Osteoblast (primary cell): ENCODE measurements around the gene CD28. TPM values are rescaled to one million over a fixed set of nuclear protein-coding genes. Genes with fewer than 3 reads are reported as not detected.

Experiments
- DNase-seq: peaks from one replicate; pipeline ENCODE4 v3.0.0; 2011; ENCODE audit warnings: low spot score, mixed read lengths; ENCODE audit not compliant: insufficient read length; ENCODE audit errors: missing footprints
- H2AFZ ChIP-seq: 2 replicates; pipeline ENCODE4 v1.6.0; 2011; ENCODE audit warnings: mild to moderate bottlenecking, low read length
- H3K27ac ChIP-seq: 2 replicates; pipeline ENCODE4 v1.5.1; 2011; ENCODE audit warnings: mild to moderate bottlenecking, low read depth, low read length, moderate library complexity
- H3K27me3 ChIP-seq: 2 replicates; pipeline ENCODE4 v1.6.0; 2012; ENCODE audit warnings: mild to moderate bottlenecking, control low read depth, inconsistent platforms, low read length, moderate library complexity; ENCODE audit not compliant: insufficient read depth
- H3K36me3 ChIP-seq: 2 replicates; pipeline ENCODE4 v1.5.1; 2011; ENCODE audit warnings: mild to moderate bottlenecking, low read length, control low read depth, moderate library complexity; ENCODE audit not compliant: insufficient read depth
- H3K4me1 ChIP-seq: 2 replicates; pipeline ENCODE4 v1.5.1; 2011; ENCODE audit warnings: mild to moderate bottlenecking, low read length, control low read depth, moderate library complexity; ENCODE audit not compliant: insufficient read depth
- H3K4me2 ChIP-seq: 2 replicates; pipeline ENCODE4 v1.6.0; 2011; ENCODE audit warnings: mild to moderate bottlenecking, low read length; ENCODE audit not compliant: insufficient read depth
- H3K4me3 ChIP-seq: fragments of 200-600 bp; sonication (generic); 3 replicates; pipeline ENCODE4 v1.5.1; 2012; ENCODE audit warnings: mild to moderate bottlenecking, low read length, inconsistent platforms; ENCODE audit not compliant: insufficient read depth
- H3K79me2 ChIP-seq: 2 replicates; pipeline ENCODE4 v1.6.0; 2012; ENCODE audit warnings: mild to moderate bottlenecking, low read length, control low read depth, inconsistent platforms; ENCODE audit not compliant: insufficient read depth
- H3K9me3 ChIP-seq: 2 replicates; pipeline ENCODE4 v1.5.1; 2011; ENCODE audit warnings: low read depth, low read length, control low read depth
- H4K20me1 ChIP-seq: 2 replicates; pipeline ENCODE4 v1.6.0; 2012; ENCODE audit warnings: mild to moderate bottlenecking, low read length, control low read depth; ENCODE audit not compliant: insufficient read depth
- total RNA-seq: library from RNA; depleted of rRNA; stranded (reverse); fragments of >200 nt; gene quantifications from 2 replicates; pipeline ENCODE4 v1.2.3, GENCODE V29; 2012
- TF ChIP-seq, protein P1 (sequence below): IDR thresholded peaks from 2 replicates; pipeline ENCODE4 v1.5.1; 2011; ENCODE audit warnings: mild to moderate bottlenecking, low read depth, low read length, moderate library complexity; ENCODE audit errors: extremely low read depth

CD28 gene
- total RNA-seq, 1 donor, result not detected

DNA sequence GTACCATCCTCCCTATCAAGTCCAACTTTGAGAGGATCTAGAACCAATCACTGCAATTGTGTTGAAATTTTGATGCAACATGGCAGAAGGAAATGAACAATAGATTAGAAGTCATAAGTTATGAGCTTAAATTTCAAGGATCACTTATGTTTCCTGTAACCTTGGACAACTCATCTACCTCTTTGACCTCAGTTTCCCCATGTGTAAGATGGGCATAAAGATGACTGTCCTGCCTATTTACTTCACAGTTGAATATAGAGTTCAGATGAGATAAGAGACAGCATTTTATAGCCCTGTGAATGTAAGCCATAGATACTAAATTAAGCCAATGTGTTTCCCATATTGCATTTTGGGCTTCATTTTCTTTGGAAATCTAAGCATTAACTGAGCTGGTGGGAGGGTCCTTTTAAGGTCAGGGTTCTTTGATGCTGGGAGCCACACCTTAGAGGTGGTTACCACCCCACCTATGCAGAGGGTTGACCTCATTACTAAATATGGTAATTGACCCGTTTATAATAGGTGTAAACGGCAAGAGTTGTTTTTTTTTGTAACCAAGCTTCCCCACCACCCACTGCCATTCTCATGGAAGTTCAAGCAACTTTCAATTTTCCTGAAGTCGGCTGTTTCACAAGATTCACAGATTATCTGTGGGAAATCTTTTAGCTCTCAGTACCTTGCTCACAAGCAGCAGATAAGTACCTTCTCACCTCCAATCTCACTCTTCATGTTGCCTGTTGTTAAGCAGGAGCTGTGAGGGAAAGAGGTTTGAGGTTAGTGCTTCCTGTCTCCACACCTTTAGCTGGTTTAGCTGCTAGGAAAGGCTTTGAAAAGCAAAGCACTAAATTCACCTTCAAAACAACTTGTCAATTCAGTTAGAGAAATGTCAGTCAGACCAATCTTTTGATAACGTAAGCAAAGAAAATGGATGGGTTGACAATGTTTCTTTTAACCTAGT, 13.3 kb downstream of the CD28 start:
- no peak overlapping the region for H2AFZ ChIP-seq
- TF ChIP-seq, protein P1, sequence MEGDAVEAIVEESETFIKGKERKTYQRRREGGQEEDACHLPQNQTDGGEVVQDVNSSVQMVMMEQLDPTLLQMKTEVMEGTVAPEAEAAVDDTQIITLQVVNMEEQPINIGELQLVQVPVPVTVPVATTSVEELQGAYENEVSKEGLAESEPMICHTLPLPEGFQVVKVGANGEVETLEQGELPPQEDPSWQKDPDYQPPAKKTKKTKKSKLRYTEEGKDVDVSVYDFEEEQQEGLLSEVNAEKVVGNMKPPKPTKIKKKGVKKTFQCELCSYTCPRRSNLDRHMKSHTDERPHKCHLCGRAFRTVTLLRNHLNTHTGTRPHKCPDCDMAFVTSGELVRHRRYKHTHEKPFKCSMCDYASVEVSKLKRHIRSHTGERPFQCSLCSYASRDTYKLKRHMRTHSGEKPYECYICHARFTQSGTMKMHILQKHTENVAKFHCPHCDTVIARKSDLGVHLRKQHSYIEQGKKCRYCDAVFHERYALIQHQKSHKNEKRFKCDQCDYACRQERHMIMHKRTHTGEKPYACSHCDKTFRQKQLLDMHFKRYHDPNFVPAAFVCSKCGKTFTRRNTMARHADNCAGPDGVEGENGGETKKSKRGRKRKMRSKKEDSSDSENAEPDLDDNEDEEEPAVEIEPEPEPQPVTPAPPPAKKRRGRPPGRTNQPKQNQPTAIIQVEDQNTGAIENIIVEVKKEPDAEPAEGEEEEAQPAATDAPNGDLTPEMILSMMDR, result no peak
- H3K4me3 ChIP-seq, result no peak overlapping the region
- no peaks in the 10 kb centered on the region for H4K20me1 ChIP-seq
- no peak for DNase-seq
- H3K27ac ChIP-seq, result no peak overlapping the region
- no peaks in the 10 kb centered on the region for H3K79me2 ChIP-seq
- peaks cover 4% of the 10 kb centered on the region for H3K4me1 ChIP-seq
- no peaks in the 10 kb centered on the region for H3K9me3 ChIP-seq
- no peaks in the 10 kb centered on the region for H3K27me3 ChIP-seq
- no peaks in the 10 kb centered on the region for H3K36me3 ChIP-seq
- no peak overlapping the region for H3K4me2 ChIP-seq

DNA sequence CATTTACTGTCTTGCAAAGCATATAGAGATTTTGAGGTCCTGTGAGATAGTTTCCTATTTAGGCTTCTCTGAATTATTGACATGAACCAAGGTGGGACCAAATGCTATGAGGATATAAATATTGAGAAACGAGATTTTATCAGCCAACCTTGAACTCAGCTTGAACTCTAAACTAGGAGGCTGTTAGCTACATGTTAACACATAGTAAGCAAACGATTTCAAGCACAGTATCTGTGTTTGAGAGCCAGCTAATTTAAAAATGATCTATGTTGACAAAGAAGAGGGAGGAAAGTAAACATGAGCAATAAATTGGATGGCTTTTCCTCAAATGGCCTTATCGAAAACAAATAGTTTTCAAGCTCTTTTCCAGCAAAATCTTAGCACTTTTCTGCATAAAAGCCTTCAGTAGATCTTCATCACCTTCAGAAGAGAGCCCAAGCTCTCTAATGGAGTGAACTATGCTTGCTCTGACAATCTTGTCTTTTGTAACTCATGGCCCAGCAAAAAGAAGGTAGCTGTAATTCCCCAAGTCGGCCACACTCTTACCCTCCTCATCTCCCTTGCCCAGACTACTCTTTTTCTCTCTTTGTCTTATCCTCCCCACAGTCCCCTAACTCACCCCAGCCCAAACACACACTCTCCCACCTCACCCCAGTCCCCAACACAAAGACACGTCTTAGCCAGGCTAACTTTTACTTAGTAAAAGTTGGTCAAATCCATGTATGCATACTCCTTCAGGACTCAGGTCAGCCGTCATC, 14.7 kb downstream of the CD28 start:
- Histone ChIP-seq H3K4me3 (no peak overlapping the region), H3K36me3 (no peaks in the 10 kb centered on the region), H3K4me2 (no peak overlapping the region), H3K27ac (no peak overlapping the region), H4K20me1 (no peaks in the 10 kb centered on the region), H3K9me3 (no peaks in the 10 kb centered on the region), H3K79me2 (no peaks in the 10 kb centered on the region), H3K27me3 (no peaks in the 10 kb centered on the region), H2AFZ (no peak overlapping the region), H3K4me1 (peaks cover 4% of the 10 kb centered on the region)
- DNase-seq, result no peak
- TF ChIP-seq, protein P1, result no peak

DNA sequence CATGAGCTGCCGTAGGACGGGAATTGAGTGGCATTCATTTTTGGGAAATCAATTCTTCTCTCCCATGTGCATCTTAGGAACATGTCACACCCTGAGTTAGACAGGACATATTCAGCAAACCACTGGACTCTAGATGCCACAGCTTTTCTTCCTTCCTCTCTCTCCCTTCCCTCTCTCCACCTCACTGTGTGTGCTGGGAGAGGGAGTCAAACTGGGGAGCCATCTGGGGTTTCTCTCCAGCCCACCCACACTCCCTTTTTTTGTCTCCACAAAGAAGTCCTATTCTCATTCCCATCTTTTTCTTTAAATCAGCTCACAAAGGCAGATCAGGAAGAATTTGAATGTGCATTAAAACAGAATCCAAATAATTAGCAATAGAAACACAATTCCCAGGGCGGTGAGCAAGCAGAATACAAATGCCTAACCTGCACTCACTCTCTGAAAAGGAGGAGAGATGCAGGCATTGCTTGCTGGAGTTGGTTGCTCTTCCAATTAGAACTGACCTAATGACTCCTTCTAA, 15.4 kb downstream of the CD28 start:
- H3K4me3 ChIP-seq, result no peak overlapping the region
- TF ChIP-seq, protein P1, result no peak
- no peak overlapping the region for H2AFZ ChIP-seq
- H3K4me1 ChIP-seq, result peaks cover 4% of the 10 kb centered on the region
- no peak overlapping the region for H3K27ac ChIP-seq
- no peaks in the 10 kb centered on the region for H4K20me1 ChIP-seq
- no peaks in the 10 kb centered on the region for H3K27me3 ChIP-seq
- no peaks in the 10 kb centered on the region for H3K36me3 ChIP-seq
- no peak overlapping the region for H3K4me2 ChIP-seq
- no peaks in the 10 kb centered on the region for H3K79me2 ChIP-seq
- DNase-seq, result no peak
- H3K9me3 ChIP-seq, result no peaks in the 10 kb centered on the region

DNA sequence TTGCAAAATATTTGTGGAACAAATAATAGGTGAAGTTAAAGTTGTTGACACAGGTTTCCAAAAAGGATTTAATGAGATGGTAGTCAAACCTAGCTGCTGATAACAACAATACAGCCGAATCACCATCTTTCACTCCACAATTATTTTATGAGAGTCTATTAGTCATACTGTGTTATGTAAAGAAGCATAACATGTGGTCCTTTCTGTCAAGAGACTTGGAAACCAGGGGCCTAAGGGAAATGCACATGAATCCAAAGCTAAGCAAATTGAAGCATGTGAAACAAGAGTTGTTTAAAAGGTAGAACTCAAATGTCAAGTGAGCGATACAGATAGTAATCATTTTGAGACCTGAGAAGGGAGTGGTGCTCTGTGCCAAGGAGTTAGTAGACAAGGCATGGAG, 16.0 kb downstream of the CD28 start:
- no peak for DNase-seq
- H3K79me2 ChIP-seq, result no peaks in the 10 kb centered on the region
- H3K27me3 ChIP-seq, result no peaks in the 10 kb centered on the region
- no peaks in the 10 kb centered on the region for H3K36me3 ChIP-seq
- H3K9me3 ChIP-seq, result no peaks in the 10 kb centered on the region
- H3K27ac ChIP-seq, result no peak overlapping the region
- H3K4me3 ChIP-seq, result no peak overlapping the region
- TF ChIP-seq, protein P1, result no peak
- H4K20me1 ChIP-seq, result no peaks in the 10 kb centered on the region
- H2AFZ ChIP-seq, result no peak overlapping the region
- no peak overlapping the region for H3K4me2 ChIP-seq
- peaks cover 4% of the 10 kb centered on the region for H3K4me1 ChIP-seq
